Liver (tissue), 9 donors: ENCODE results near the gene POU3F3. TPM values are rescaled to one million over a fixed set of nuclear protein-coding genes. Genes with fewer than 3 reads are reported as not detected.

Source experiments
- DNase-seq: peaks from one replicate; pipeline ENCODE4 v3.0.0-alpha.2; 2017; ENCODE audit warnings: low spot score
- H3K27ac ChIP-seq, 2 donors: one replicate each; pipeline ENCODE4 v1.7.0; 2013; ENCODE audit warnings: inconsistent platforms in 2 of 2, low read length in 2 of 2, control low read depth in 1 of 2, low read depth in 1 of 2, mild to moderate bottlenecking in 1 of 2
- H3K27me3 ChIP-seq, 4 donors: one replicate each; pipeline versions ENCODE4 v1.6.1 to v1.7.0; 2013; ENCODE audit warnings: low read length in 3 of 4, inconsistent platforms in 1 of 4, mild to moderate bottlenecking in 1 of 4, moderate library complexity in 1 of 4; ENCODE audit not compliant: control insufficient read depth in 4 of 4, insufficient read depth in 4 of 4
- H3K36me3 ChIP-seq, 4 donors: one replicate each; pipeline versions ENCODE4 v1.6.1 to v1.7.0; 2013; ENCODE audit warnings: low read length in 3 of 4, mild to moderate bottlenecking in 3 of 4, low read depth in 1 of 4, moderate library complexity in 1 of 4; ENCODE audit not compliant: control insufficient read depth in 4 of 4, insufficient read depth in 3 of 4
- H3K4me1 ChIP-seq, 4 donors: one replicate each; pipeline versions ENCODE4 v1.6.1 to v1.7.0; 2013; ENCODE audit warnings: low read length in 3 of 4, mild to moderate bottlenecking in 3 of 4, moderate library complexity in 1 of 4; ENCODE audit not compliant: control insufficient read depth in 4 of 4, insufficient read depth in 4 of 4
- H3K4me3 ChIP-seq, 3 donors: one replicate each; pipeline versions ENCODE4 v1.6.1 to v1.7.0; 2013; ENCODE audit warnings: low read length in 3 of 3, control low read depth in 1 of 3, low read depth in 1 of 3, mild to moderate bottlenecking in 1 of 3
- H3K9ac ChIP-seq, 2 donors: one replicate each; pipeline ENCODE4 v1.7.0; 2013; ENCODE audit warnings: low read length in 2 of 2, mild to moderate bottlenecking in 2 of 2, moderate library complexity in 2 of 2, control low read depth in 1 of 2, low read depth in 1 of 2
- H3K9me3 ChIP-seq, 4 donors: one replicate each; pipeline versions ENCODE4 v1.6.1 to v1.7.0; 2013; ENCODE audit warnings: low read length in 3 of 4; ENCODE audit not compliant: control insufficient read depth in 4 of 4
- EGR1 ChIP-seq, 2 donors: IDR thresholded peaks; 2 replicates each; pipeline ENCODE4 v1.6.1; 2016 to 2018; ENCODE audit warnings: antibody characterized with exemption in 2 of 2, low read depth in 2 of 2
- FOXA1 ChIP-seq: IDR thresholded peaks from 2 replicates; pipeline ENCODE4 v1.6.1; 2016; ENCODE audit warnings: antibody characterized with exemption
- FOXA2 ChIP-seq: IDR thresholded peaks from 2 replicates; pipeline ENCODE4 v1.6.1; 2016; ENCODE audit warnings: antibody characterized with exemption
- HNF4A ChIP-seq, 2 donors: conservative IDR thresholded peaks; 2 replicates each; pipeline ENCODE4 v1.6.1; 2016; ENCODE audit warnings: antibody characterized with exemption in 2 of 2, mild to moderate bottlenecking in 2 of 2
- HNF4G ChIP-seq: IDR thresholded peaks from 2 replicates; pipeline ENCODE4 v1.6.1; 2016; ENCODE audit warnings: antibody characterized with exemption
- JUND ChIP-seq, 2 donors: IDR thresholded peaks; 2 replicates each; pipeline ENCODE4 v1.6.1; 2016; ENCODE audit warnings: antibody characterized with exemption in 2 of 2
- MAX ChIP-seq: IDR thresholded peaks from 2 replicates; pipeline ENCODE4 v1.6.1; 2016; ENCODE audit warnings: antibody characterized with exemption
- NR2F2 ChIP-seq: IDR thresholded peaks from 2 replicates; pipeline ENCODE4 v1.6.1; 2016; ENCODE audit warnings: antibody characterized with exemption
- RAD21 ChIP-seq, 2 donors: IDR thresholded peaks; 2 replicates each; pipeline ENCODE4 v1.6.1; 2016; ENCODE audit warnings: antibody characterized with exemption in 2 of 2, mild to moderate bottlenecking in 2 of 2
- REST ChIP-seq: IDR thresholded peaks from 2 replicates; pipeline ENCODE4 v1.6.1; 2016; ENCODE audit warnings: antibody characterized with exemption, mild to moderate bottlenecking
- RXRA ChIP-seq, 2 donors: IDR thresholded peaks; 2 replicates each; pipeline ENCODE4 v1.6.1; 2017 to 2018; ENCODE audit warnings: antibody characterized with exemption in 2 of 2, mild to moderate bottlenecking in 1 of 2
- TAF1 ChIP-seq: conservative IDR thresholded peaks from 2 replicates; pipeline ENCODE4 v1.6.1; 2016; ENCODE audit warnings: antibody characterized with exemption, mild to moderate bottlenecking
- YY1 ChIP-seq: IDR thresholded peaks from 2 replicates; pipeline ENCODE4 v1.6.1; 2016; ENCODE audit warnings: antibody characterized with exemption, mild to moderate bottlenecking
- WGBS: extraction: QIAGEN DNeasy Blood & Tissue Kit; methylation state at CpG from one replicate; pipeline ENCODE4 v1.1.7; 2013; 5-methylcytosine and 5-hydroxymethylcytosine counted together
- polyA plus RNA-seq, 2 donors: library from polyadenylated mRNA; stranded (reverse) in 1 of 2; unstranded in 1 of 2; fragments of 200-250 nt in 1 of 2; fragments of >200 nt in 1 of 2; fragmentation: Nextera tagmentation in 1 of 2; extraction: Ambion mirVana in 1 of 2; gene quantifications; one replicate each; pipeline versions ENCODE4 v1.2.1 to v1.2.3, GENCODE V29; 2013 to 2015
- total RNA-seq, 2 donors: library from RNA; depleted of rRNA; stranded (reverse); fragments of >200 nt; gene quantifications; one replicate each; pipeline ENCODE4 v1.2.3, GENCODE V29; 2014
- TF ChIP-seq, protein P1 (sequence below): IDR thresholded peaks from 2 replicates; pipeline ENCODE4 v1.6.1; 2016; ENCODE audit warnings: antibody characterized with exemption
- TF ChIP-seq, protein P2 (sequence below): IDR thresholded peaks from 2 replicates; pipeline ENCODE4 v1.6.1; 2016; ENCODE audit warnings: antibody characterized with exemption
- TF ChIP-seq, protein P3 (sequence below): fragments of 150-350 bp; IDR thresholded peaks from 2 replicates; pipeline ENCODE4 v1.5.1; 2017; ENCODE audit warnings: improper control_type of control experiment, low read depth, low read length; ENCODE audit not compliant: missing input control
- donor health status: healthy.
- donor health status: healthy.
- donor health status: healthy.
- donor health status: healthy.
- donor health status: healthy.

The POU3F3 gene
- total and polyA plus RNA-seq, 4 donors: not detected

GRCh38 chr2:104834431-104835153, 19.3 kb upstream of the POU3F3 start:
- 77% methylated on average over 17 of the region's 17 CpGs for WGBS
- Histone ChIP-seq H3K27ac (no peak overlapping the region), H3K36me3 (no peaks in the 10 kb centered on the region), H3K4me3 (no peak overlapping the region), H3K9me3 (no peaks in the 10 kb centered on the region), H3K27me3 (no peaks in the 10 kb centered on the region), H3K9ac (no peak overlapping the region), H3K4me1 (peaks cover 0 to 2% (median 0%) of the 10 kb centered on the region in 4 donors)
- DNase-seq: no peak
- no peak for TF ChIP-seq REST
- TF ChIP-seq, protein P1, sequence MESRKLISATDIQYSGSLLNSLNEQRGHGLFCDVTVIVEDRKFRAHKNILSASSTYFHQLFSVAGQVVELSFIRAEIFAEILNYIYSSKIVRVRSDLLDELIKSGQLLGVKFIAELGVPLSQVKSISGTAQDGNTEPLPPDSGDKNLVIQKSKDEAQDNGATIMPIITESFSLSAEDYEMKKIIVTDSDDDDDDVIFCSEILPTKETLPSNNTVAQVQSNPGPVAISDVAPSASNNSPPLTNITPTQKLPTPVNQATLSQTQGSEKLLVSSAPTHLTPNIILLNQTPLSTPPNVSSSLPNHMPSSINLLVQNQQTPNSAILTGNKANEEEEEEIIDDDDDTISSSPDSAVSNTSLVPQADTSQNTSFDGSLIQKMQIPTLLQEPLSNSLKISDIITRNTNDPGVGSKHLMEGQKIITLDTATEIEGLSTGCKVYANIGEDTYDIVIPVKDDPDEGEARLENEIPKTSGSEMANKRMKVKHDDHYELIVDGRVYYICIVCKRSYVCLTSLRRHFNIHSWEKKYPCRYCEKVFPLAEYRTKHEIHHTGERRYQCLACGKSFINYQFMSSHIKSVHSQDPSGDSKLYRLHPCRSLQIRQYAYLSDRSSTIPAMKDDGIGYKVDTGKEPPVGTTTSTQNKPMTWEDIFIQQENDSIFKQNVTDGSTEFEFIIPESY: no peak
- TF ChIP-seq, protein P2, sequence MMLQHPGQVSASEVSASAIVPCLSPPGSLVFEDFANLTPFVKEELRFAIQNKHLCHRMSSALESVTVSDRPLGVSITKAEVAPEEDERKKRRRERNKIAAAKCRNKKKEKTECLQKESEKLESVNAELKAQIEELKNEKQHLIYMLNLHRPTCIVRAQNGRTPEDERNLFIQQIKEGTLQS: no peak
- TF ChIP-seq NR2F2: no peak
- no peak for TF ChIP-seq HNF4G
- TF ChIP-seq FOXA1: no peak
- TF ChIP-seq RAD21 (IDR thresholded peaks at IDR 0.05): no peak
- TF ChIP-seq, protein P3, sequence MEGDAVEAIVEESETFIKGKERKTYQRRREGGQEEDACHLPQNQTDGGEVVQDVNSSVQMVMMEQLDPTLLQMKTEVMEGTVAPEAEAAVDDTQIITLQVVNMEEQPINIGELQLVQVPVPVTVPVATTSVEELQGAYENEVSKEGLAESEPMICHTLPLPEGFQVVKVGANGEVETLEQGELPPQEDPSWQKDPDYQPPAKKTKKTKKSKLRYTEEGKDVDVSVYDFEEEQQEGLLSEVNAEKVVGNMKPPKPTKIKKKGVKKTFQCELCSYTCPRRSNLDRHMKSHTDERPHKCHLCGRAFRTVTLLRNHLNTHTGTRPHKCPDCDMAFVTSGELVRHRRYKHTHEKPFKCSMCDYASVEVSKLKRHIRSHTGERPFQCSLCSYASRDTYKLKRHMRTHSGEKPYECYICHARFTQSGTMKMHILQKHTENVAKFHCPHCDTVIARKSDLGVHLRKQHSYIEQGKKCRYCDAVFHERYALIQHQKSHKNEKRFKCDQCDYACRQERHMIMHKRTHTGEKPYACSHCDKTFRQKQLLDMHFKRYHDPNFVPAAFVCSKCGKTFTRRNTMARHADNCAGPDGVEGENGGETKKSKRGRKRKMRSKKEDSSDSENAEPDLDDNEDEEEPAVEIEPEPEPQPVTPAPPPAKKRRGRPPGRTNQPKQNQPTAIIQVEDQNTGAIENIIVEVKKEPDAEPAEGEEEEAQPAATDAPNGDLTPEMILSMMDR: no peak
- no peak for TF ChIP-seq HNF4A (conservative IDR thresholded peaks at IDR 0.05)
- no peak for TF ChIP-seq YY1
- no peak for TF ChIP-seq FOXA2
- no peak for TF ChIP-seq EGR1 (IDR thresholded peaks at IDR 0.05; ENCODE audit: low read depth in 2 of 2)
- no peak for TF ChIP-seq TAF1
- no peak for TF ChIP-seq JUND (IDR thresholded peaks at IDR 0.05)
- TF ChIP-seq MAX: no peak
- no peak for TF ChIP-seq RXRA (IDR thresholded peaks at IDR 0.05)
